Smooth muscle cell (in vitro differentiated cells): ENCODE data around the gene TSPAN1. TPM values are rescaled to one million over a fixed set of nuclear protein-coding genes. Genes with fewer than 3 reads are reported as not detected.
A peak's percentile ranks its signal among the peaks of the same experiment; 100 is the strongest.

Source experiments
- DNase-seq: peaks from one replicate; lab custom pipeline; 2025; ENCODE audit not compliant: unreplicated experiment; lab: John Stamatoyannopoulos, UW
- H2AFZ ChIP-seq: fragments of 200-600 bp; sonication (generic); 2 replicates; pipeline ENCODE4 v1.6.0; 2016; ENCODE audit warnings: antibody characterized with exemption, low read depth, mild to moderate bottlenecking
- H3F3A ChIP-seq: fragments of 200-600 bp; sonication (generic); 2 replicates; pipeline ENCODE4 v1.6.0; 2017; ENCODE audit warnings: antibody characterized with exemption, low read depth
- H3K27ac ChIP-seq: fragments of 200-600 bp; sonication (generic); 2 replicates; pipeline ENCODE4 v1.5.1; 2016; ENCODE audit warnings: low read depth, mild to moderate bottlenecking
- H3K27me3 ChIP-seq: fragments of 200-600 bp; sonication (generic); 2 replicates; pipeline ENCODE4 v1.6.1; 2016; ENCODE audit warnings: low read depth, mild to moderate bottlenecking
- H3K36me3 ChIP-seq: fragments of 200-600 bp; sonication (generic); 2 replicates; pipeline ENCODE4 v1.5.1; 2016; ENCODE audit warnings: low read depth
- H3K4me1 ChIP-seq: fragments of 200-600 bp; sonication (generic); 2 replicates; pipeline ENCODE4 v1.5.1; 2016; ENCODE audit warnings: low read depth
- H3K4me2 ChIP-seq: fragments of 200-600 bp; sonication (generic); 2 replicates; pipeline ENCODE4 v1.6.0; 2016; ENCODE audit warnings: mild to moderate bottlenecking
- H3K4me3 ChIP-seq: fragments of 200-600 bp; sonication (generic); 2 replicates; pipeline ENCODE4 v1.5.1; 2016; ENCODE audit warnings: mild to moderate bottlenecking
- H3K79me2 ChIP-seq: fragments of 200-600 bp; sonication (generic); 2 replicates; pipeline ENCODE4 v1.6.0; 2016; ENCODE audit warnings: low read depth, mild to moderate bottlenecking
- H3K9ac ChIP-seq: fragments of 200-600 bp; sonication (generic); 2 replicates; pipeline ENCODE4 v1.6.0; 2016; ENCODE audit warnings: low read depth
- H3K9me3 ChIP-seq: fragments of 200-600 bp; sonication (generic); replicated peaks from 2 replicates; pipeline ENCODE4 v1.5.1; 2016; ENCODE audit warnings: low read depth
- H4K20me1 ChIP-seq: fragments of 200-600 bp; sonication (generic); 2 replicates; pipeline ENCODE4 v1.6.0; 2016; ENCODE audit warnings: low read depth
- CTCF ChIP-seq: fragments of 200-600 bp; sonication (generic); IDR thresholded peaks from 2 replicates; pipeline ENCODE4 v1.5.1; 2017; ENCODE audit warnings: borderline replicate concordance, mild to moderate bottlenecking, antibody characterized with exemption; ENCODE audit not compliant: insufficient read depth, poor library complexity, severe bottlenecking
- WGBS: methylation state at CpG from one replicate; pipeline ENCODE4 v1.1.7; 2016; ENCODE audit warnings: low lambda C conversion rate; 5-methylcytosine and 5-hydroxymethylcytosine counted together
- polyA plus RNA-seq: library from polyadenylated mRNA; unstranded; fragments of >200 nt; fragmentation: Nextera tagmentation; extraction: Ambion mirVana; gene quantifications from 2 replicates; pipeline ENCODE4 v1.2.1, GENCODE V29; 2016
- total RNA-seq: library from RNA; depleted of rRNA; stranded (reverse); fragments of >200 nt; gene quantifications from 2 replicates; pipeline ENCODE4 v1.2.3, GENCODE V29; 2014

TSPAN1 gene
- total and polyA plus RNA-seq, 2 experiments from 2014 or later, result 1.7 to 2.4 TPM

- no peak for TF ChIP-seq CTCF
- peak within 1 kb of the TSS; percentile 93 for H3K4me3 ChIP-seq
- H3K9ac ChIP-seq, result peak within 1 kb of the TSS; percentile 74
- no peaks in the 10 kb centered on the region for H4K20me1 ChIP-seq
- H3K4me2 ChIP-seq, result peak within 1 kb of the TSS; percentile 95
- WGBS, result 3% methylated on average over 32 of the region's 67 CpGs
- no peaks in the 10 kb centered on the region for H3K36me3 ChIP-seq
- H3K27ac ChIP-seq, result peak within 1 kb of the TSS; percentile 52
- H3F3A ChIP-seq, result peaks cover 4% of the 10 kb centered on the region
- peaks cover 8% of the 10 kb centered on the region for H3K79me2 ChIP-seq
- H3K27me3 ChIP-seq, result no peaks in the 10 kb centered on the region
- DNase-seq, result peak; percentile 30
- peak within 1 kb of the TSS; percentile 98 for H2AFZ ChIP-seq
- H3K4me1 ChIP-seq, result peaks cover 16% of the 10 kb centered on the region
- H3K9me3 ChIP-seq, result no peaks in the 10 kb centered on the region
Measured at GRCh38 chr1:46197964-46198811, 23.3 kb downstream of the TSPAN1 start, which contains the start of gene POMGNT1. Gene POMGNT1, minus strand, starts transcription at chr1:46198434. Its CDS starts 613 bp downstream, at chr1:46197821.

GRCh38 chr1:46199233-46199749 is 24.4 kb downstream of the TSPAN1 start:
- TF ChIP-seq CTCF, result no peak
- H3K4me1 ChIP-seq, result peaks cover 21% of the 10 kb centered on the region
- H3K27me3 ChIP-seq, result no peaks in the 10 kb centered on the region
- H3K9ac ChIP-seq, result no peak overlapping the region
- peak overlapping the region; percentile 95 for H3K4me2 ChIP-seq
- no peak overlapping the region for H3K27ac ChIP-seq
- peaks cover 8% of the 10 kb centered on the region for H3K79me2 ChIP-seq
- H3K36me3 ChIP-seq, result no peaks in the 10 kb centered on the region
- no peak for DNase-seq
- H3K9me3 ChIP-seq, result no peaks in the 10 kb centered on the region
- 94% methylated on average over 3 of the region's 3 CpGs for WGBS
- H3F3A ChIP-seq, result peaks cover 4% of the 10 kb centered on the region
- no peak overlapping the region for H2AFZ ChIP-seq
- no peaks in the 10 kb centered on the region for H4K20me1 ChIP-seq
- peak overlapping the region; percentile 93 for H3K4me3 ChIP-seq

- H3K79me2 ChIP-seq, result no peaks in the 10 kb centered on the region
- H2AFZ ChIP-seq, result peak overlapping the region; percentile 100
- peaks cover 10% of the 10 kb centered on the region for H3K4me1 ChIP-seq
- no peak overlapping the region for H3K27ac ChIP-seq
- H3K4me3 ChIP-seq, result peak overlapping the region; percentile 92
- peak overlapping the region; percentile 99 for H3K4me2 ChIP-seq
- WGBS, result 17% methylated on average over 14 of the region's 14 CpGs
- no peaks in the 10 kb centered on the region for H4K20me1 ChIP-seq
- H3F3A ChIP-seq, result peaks cover 4% of the 10 kb centered on the region
- no peak for TF ChIP-seq CTCF
- H3K9ac ChIP-seq, result peak overlapping the region; percentile 61
- no peaks in the 10 kb centered on the region for H3K27me3 ChIP-seq
- no peaks in the 10 kb centered on the region for H3K36me3 ChIP-seq
- H3K9me3 ChIP-seq, result no peaks in the 10 kb centered on the region
- DNase-seq, result no peak
Measured at GRCh38 chr1:46203738-46204405, 29.0 kb downstream of the TSPAN1 start.
